HFFc6 (cell line): ENCODE data around the gene ITGB7. TPM values are rescaled to one million over a fixed set of nuclear protein-coding genes. Genes with fewer than 3 reads are reported as not detected.

ENCODE experiments used
- DNase-seq: peaks from one replicate; pipeline ENCODE4 v3.0.0-alpha.2; 2018
- H3K27ac Mint-ChIP-seq: 2 replicates; pipeline ENCODE4 v1.8.0; 2020; ENCODE audit warnings: mild to moderate bottlenecking, mixed read lengths
- H3K27me3 Mint-ChIP-seq: 2 replicates; pipeline ENCODE4 v1.8.0; 2021; ENCODE audit warnings: mild to moderate bottlenecking, moderate library complexity, mixed read lengths; ENCODE audit not compliant: insufficient read depth
- H3K36me3 Mint-ChIP-seq: 2 replicates; pipeline ENCODE4 v1.8.0; 2021; ENCODE audit warnings: low read depth, mixed read lengths
- H3K4me1 Mint-ChIP-seq: 2 replicates; pipeline ENCODE4 v1.8.0; 2020; ENCODE audit warnings: low read depth, mixed read lengths
- H3K4me3 Mint-ChIP-seq: 2 replicates; pipeline ENCODE4 v1.8.0; 2020; ENCODE audit warnings: mild to moderate bottlenecking, moderate library complexity, mixed read lengths
- H3K9me3 Mint-ChIP-seq: 2 replicates; pipeline ENCODE4 v1.8.0; 2020; ENCODE audit warnings: mild to moderate bottlenecking, mixed read lengths
- total RNA-seq, 6 experiments: library from RNA; stranded (reverse); fragmentation: NEBNext Ultra II Directional; extraction: Animal tissue kit (Norgen Biotek cat#: 25700); gene quantifications; 2 replicates in 1 of 6; 3 replicates in 5 of 6; pipeline ENCODE4 v1.2.3, GENCODE V29; 2021
- TF ChIP-seq, protein P1 (sequence below): fragments of 200-600 bp; sonication (generic); IDR thresholded peaks from 2 replicates; pipeline ENCODE4 v1.5.0; 2021; ENCODE audit warnings: antibody characterized with exemption, mild to moderate bottlenecking

ITGB7 gene
- total RNA-seq, 6 experiments from 2014 or later = 0.35 to 1.5 (median 0.93) TPM

DNA sequence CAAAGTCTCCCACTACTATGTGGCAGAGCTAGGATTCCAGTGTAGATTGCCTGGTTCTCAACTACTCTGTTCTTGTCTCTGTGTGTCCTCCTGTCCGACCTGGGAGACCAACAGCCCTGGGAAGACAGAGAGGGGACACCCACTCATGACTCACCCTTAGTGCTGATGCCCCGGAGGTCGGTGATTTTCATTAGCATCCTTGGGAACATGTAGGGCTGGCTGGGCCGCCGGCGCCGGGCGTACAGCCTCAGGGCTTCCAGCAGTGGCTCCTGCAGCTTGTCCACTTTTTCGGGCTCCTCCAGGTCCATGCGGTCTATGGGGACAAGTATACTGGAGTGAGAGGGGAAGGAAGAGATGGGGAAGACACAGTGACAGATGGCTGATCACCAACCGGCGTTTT is 5.9 kb upstream of the ITGB7 start:
- H3K9me3 Mint-ChIP-seq = no peaks in the 10 kb centered on the region
- TF ChIP-seq, protein P1, sequence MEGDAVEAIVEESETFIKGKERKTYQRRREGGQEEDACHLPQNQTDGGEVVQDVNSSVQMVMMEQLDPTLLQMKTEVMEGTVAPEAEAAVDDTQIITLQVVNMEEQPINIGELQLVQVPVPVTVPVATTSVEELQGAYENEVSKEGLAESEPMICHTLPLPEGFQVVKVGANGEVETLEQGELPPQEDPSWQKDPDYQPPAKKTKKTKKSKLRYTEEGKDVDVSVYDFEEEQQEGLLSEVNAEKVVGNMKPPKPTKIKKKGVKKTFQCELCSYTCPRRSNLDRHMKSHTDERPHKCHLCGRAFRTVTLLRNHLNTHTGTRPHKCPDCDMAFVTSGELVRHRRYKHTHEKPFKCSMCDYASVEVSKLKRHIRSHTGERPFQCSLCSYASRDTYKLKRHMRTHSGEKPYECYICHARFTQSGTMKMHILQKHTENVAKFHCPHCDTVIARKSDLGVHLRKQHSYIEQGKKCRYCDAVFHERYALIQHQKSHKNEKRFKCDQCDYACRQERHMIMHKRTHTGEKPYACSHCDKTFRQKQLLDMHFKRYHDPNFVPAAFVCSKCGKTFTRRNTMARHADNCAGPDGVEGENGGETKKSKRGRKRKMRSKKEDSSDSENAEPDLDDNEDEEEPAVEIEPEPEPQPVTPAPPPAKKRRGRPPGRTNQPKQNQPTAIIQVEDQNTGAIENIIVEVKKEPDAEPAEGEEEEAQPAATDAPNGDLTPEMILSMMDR = no peak
- H3K27ac Mint-ChIP-seq = peak overlapping the region; percentile 60
- H3K36me3 Mint-ChIP-seq = peaks cover 18% of the 10 kb centered on the region; the same call in 1 of the 2 replicates
- H3K4me3 Mint-ChIP-seq = no peak overlapping the region
- no peak for DNase-seq
- H3K27me3 Mint-ChIP-seq = peaks cover 6% of the 10 kb centered on the region
- peaks cover 65% of the 10 kb centered on the region for H3K4me1 Mint-ChIP-seq

DNA sequence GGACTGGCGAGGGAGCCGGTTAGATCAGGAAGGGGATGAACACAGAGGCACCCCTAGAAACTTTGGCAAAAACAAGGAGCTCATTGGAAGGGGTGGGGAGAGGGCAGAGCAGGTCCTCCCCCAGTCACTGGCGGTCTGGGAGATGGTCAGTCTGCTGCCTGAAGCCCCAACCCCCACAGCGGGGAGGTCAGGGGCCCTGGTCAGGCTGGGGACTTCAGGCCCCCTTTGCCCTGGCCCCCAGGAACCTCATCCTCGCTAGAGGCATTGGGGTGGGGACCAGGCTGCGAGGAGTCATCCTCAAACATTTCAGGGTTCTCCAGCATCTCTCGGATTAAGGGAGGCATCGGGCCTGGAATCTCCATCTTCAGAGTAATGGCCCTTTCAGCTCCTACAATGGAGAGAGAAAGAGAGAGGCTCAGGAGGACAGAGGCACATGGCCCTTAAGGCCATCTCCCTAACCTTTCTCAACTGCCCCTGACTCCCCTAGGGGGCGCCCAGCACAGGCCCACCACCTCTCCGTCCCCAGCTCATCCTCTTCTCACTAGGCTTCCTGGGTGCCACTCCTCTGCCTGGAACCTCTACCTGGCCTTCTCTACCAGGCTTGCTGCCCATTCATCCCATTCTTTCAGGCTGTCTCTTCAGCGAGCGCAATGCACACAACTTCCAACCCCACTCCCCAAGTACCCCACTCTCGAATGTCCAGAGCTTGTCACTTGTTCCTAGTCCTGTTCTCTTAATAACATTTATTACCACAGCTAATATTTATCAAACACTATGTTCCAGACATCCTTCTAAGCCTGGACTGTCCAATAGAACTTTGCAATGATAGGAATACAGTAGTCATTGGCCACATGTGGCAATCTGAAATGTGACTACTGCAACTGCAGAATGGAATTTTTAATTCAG is 4.7 kb upstream of the ITGB7 start:
- Mint-ChIP-seq H3K4me1 (peaks cover 59% of the 10 kb centered on the region), H3K4me3 (no peak overlapping the region), H3K27me3 (peaks cover 6% of the 10 kb centered on the region)

DNA sequence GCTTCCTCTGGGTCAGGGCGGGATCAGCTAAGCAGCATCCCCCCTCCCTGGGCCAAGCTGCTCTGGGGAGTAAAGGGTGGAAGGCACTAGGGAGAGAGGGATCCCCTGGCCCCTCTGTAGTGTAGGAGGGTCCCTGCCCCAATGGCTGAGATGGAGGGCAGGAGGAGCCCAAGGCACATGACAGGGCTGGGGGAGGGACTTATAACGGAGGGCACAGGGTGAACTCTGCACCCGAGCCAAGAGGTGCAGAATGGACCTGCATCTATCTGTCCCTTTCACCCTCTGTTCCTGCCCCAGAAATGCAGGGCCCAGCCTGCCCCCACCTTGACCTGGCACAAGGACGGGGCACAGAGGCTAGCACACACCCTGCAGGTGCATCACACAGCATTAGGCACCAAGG is 3.8 kb upstream of the ITGB7 start:
- Mint-ChIP-seq H3K27me3 (peaks cover 5% of the 10 kb centered on the region), H3K4me1 (peaks cover 59% of the 10 kb centered on the region), H3K27ac (no peak overlapping the region), H3K9me3 (no peaks in the 10 kb centered on the region), H3K4me3 (no peak overlapping the region), H3K36me3 (peaks cover 13% of the 10 kb centered on the region; the same call in 1 of the 2 replicates)
- TF ChIP-seq, protein P1 = no peak
- DNase-seq = no peak

More for the DNA sequence above, 4.7 kb upstream of the ITGB7 start:
- DNase-seq = no peak
- Mint-ChIP-seq H3K9me3 (no peaks in the 10 kb centered on the region), H3K27ac (no peak overlapping the region), H3K36me3 (peaks cover 13% of the 10 kb centered on the region; the same call in 1 of the 2 replicates)
- TF ChIP-seq, protein P1 = peak; percentile 64

DNA sequence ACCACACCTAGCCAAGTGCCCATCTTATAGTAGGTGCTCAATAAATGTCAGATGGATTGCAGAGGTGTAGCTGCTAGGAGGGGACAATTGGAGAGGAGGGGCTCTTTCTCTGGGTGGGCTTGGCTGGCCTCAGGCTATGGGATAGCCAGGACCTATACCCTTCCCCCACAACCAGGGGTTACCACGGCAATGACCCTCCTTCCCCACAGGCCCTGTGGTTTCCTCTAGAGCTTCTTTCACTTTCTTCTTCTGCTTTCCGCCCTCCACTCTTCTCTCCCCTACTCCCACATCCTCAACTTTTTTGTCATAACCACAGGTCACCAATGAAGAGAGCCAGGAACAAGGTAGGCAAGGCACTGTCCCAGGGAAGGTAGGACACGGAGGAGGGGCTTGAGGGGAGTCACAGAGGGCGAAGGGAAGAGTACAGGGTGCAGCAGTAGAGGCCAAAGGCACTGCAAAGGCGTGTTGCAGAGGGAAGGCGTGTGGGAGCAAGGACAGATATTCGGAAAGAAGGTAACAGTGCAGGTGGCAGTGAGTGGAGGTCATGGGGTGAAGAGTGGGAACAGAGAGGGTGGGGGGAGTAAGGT is 1.9 kb upstream of the ITGB7 start:
- no peak overlapping the region for H3K4me3 Mint-ChIP-seq
- peaks cover 8% of the 10 kb centered on the region; the same call in 1 of the 2 replicates for H3K36me3 Mint-ChIP-seq
- H3K27me3 Mint-ChIP-seq = peaks cover 3% of the 10 kb centered on the region
- peaks cover 52% of the 10 kb centered on the region for H3K4me1 Mint-ChIP-seq
- no peak for DNase-seq
- no peak overlapping the region for H3K27ac Mint-ChIP-seq
- no peaks in the 10 kb centered on the region for H3K9me3 Mint-ChIP-seq
- TF ChIP-seq, protein P1 = no peak

DNA sequence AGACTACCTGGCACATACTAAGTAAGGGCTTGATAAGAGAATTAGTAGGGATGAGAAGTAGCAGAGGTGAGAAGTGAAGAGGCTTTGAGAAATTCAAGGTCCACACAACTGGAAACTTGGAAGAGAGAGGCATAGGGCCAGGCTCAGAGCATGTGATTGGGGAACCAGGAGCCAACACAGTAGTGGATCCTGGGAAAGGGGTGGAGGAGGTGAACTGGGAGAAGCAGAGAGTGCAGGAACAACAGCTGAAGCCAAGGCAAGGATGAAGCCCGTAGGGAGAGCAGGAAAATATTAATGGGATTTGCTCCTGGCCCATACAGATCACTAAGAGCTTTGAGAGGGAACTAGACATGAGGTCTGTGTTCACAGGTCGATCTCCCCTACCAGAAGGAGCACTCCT is 1.4 kb upstream of the ITGB7 start:
- Mint-ChIP-seq H3K4me1 (peaks cover 46% of the 10 kb centered on the region), H3K36me3 (peaks cover 2% of the 10 kb centered on the region; the same call in 1 of the 2 replicates), H3K27me3 (peaks cover 3% of the 10 kb centered on the region), H3K9me3 (no peaks in the 10 kb centered on the region), H3K4me3 (no peak overlapping the region), H3K27ac (no peak overlapping the region)
- TF ChIP-seq, protein P1 = no peak
- no peak for DNase-seq
